ENCODE results near the gene HNRNPK.

HNRNPK gene

GRCh38 chr9:83979812-83980394, at the start of gene HNRNPK:
Gene HNRNPK (minus strand): TSS chr9:83980215. CDS start chr9:83978252, 1,963 bp downstream.
- no peak for FAIRE-seq

GRCh38 chr9:84027201-84027600, 47.2 kb upstream of the HNRNPK start:
- FAIRE-seq = no peak

- no peak for FAIRE-seq
These were observed 44.1 kb upstream of the HNRNPK start for GRCh38 chr9:84024041-84024575.

GRCh38 chr9:84007662-84008061, 27.6 kb upstream of the HNRNPK start:
- FAIRE-seq = no peak

- no peak for FAIRE-seq
These were observed 23.2 kb upstream of the HNRNPK start for GRCh38 chr9:84003246-84003645.

GRCh38 chr9:84002344-84002743, 22.3 kb upstream of the HNRNPK start:
- FAIRE-seq = no peak

- FAIRE-seq = no peak
These were observed 21.6 kb upstream of the HNRNPK start for GRCh38 chr9:84001621-84002020.

GRCh38 chr9:84000186-84000585, 20.2 kb upstream of the HNRNPK start:
- no peak for FAIRE-seq

GRCh38 chr9:83999141-83999918, 19.3 kb upstream of the HNRNPK start:
- no peak for FAIRE-seq

- no peak for FAIRE-seq
These were observed 16.1 kb upstream of the HNRNPK start for GRCh38 chr9:83996126-83996525.

- FAIRE-seq = no peak
These were observed 12.9 kb upstream of the HNRNPK start for GRCh38 chr9:83992901-83993300.

- no peak for FAIRE-seq
These were observed 12.4 kb upstream of the HNRNPK start for GRCh38 chr9:83992407-83992806.

GRCh38 chr9:83991355-83991754, 11.3 kb upstream of the HNRNPK start:
- no peak for FAIRE-seq

- no peak for FAIRE-seq
These were observed 8.4 kb upstream of the HNRNPK start for GRCh38 chr9:83988411-83988810.

- no peak for FAIRE-seq
These were observed 7.4 kb upstream of the HNRNPK start for GRCh38 chr9:83987402-83987791.

- FAIRE-seq = no peak
These were observed 6.9 kb upstream of the HNRNPK start for GRCh38 chr9:83986765-83987401.

GRCh38 chr9:83986195-83986594, 6.2 kb upstream of the HNRNPK start:
- no peak for FAIRE-seq

- FAIRE-seq = no peak
These were observed 1.3 kb upstream of the HNRNPK start for GRCh38 chr9:83981126-83981871.

- no peak for FAIRE-seq
These were observed 545 bp upstream of the HNRNPK start, which contains the start of gene RMI1 for GRCh38 chr9:83980395-83981125. Gene RMI1 (plus strand): TSS chr9:83980805. CDS start chr9:84000987, 20,182 bp downstream.

GRCh38 chr9:83978992-83979811, 813 bp downstream of the HNRNPK start:
- FAIRE-seq = no peak

- no peak for FAIRE-seq
These were observed 2.8 kb downstream of the HNRNPK start for GRCh38 chr9:83977196-83977595.
